GM21529 (cell line): ENCODE data around the gene PIP5K1B.

Source experiments
- ATAC-seq: cut with Tn5 transposase; IDR thresholded peaks from one replicate; pipeline ENCODE4 v1.9.1; 2021; ENCODE audit not compliant: unreplicated experiment

PIP5K1B gene

DNA sequence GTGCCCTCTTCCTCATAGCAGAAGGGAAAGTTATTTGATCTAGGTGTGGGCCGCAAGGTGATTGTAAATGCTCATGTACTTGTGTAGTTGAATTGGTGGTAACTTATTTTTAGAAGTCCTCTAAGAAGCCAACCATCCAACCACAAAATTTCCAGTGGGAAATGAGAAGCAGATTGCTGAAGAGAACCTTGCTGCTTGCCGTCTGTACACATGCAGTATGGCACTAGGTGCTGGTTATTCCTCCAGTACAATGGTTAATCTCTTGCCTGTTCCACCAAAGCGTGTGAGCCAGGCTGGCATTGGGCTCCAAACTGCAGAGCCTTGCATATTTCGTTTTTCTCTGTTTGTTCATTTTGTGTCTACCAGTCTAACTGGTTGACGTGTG, 28.0 kb downstream of the PIP5K1B start:
- no peak for ATAC-seq

DNA sequence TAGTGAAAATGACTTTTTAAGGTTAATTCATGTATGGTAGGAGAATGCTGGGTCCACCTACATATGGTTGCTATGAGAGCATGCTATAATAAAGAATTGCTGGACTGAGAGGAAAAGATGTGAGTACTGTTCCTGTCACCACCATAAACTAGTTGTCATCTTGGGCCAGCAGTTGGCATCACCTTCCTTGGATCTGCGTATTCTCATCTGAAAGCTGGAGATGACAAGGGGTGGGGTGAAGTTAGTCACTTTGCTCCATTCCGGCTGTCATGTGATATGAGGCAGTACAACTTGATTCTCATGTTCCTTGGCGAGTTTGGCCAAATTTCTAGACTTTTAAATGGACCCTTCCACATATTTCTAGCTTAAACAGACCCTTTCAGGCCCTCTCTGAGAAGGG, 33.3 kb downstream of the PIP5K1B start:
- no peak for ATAC-seq

DNA sequence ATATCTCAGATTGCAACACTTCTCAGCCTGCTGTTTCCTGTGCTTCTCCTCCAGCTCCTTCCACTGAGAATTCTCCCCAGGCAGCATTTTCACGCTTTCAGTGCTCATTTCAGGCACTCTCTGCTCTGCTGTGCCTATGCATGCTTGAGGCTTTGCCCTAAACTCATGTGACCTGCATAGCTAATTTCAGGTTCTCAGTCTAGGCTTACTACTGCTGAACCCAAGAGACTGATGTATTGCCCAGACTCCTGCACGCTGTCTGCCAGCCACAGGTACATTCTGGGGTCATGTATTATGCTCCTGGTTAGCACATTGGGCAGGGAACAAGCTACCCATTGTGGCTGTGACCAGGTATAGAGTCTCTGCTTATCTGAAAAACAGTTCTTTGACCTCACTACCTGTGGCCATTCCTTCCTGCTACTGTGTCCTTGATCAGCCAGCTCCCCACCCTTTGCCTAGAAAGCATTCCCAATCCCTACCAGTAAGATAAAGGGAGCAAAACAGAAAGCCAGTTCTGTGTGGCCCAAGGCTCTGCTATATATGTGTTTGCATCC, 34.7 kb downstream of the PIP5K1B start:
- ATAC-seq, result no peak

DNA sequence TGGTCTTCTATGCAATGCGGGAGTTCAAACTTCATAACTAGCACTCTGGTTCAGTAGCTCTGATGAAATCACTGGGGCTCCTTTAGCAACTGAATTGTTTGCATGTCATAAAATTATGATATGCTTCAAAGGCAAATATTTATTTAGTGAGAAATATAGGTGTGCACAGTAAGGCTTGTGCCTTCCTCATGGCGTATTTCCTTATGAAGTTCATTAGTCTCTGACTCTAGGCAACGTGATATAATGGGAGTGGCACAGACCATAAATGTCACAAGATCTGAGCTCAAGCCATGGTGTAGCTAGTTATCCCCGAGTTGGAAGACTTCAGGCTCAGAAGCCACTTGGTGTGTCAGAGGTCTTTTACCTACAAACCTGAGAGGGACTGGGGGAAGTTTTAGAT, 35.5 kb downstream of the PIP5K1B start:
- ATAC-seq, result no peak

DNA sequence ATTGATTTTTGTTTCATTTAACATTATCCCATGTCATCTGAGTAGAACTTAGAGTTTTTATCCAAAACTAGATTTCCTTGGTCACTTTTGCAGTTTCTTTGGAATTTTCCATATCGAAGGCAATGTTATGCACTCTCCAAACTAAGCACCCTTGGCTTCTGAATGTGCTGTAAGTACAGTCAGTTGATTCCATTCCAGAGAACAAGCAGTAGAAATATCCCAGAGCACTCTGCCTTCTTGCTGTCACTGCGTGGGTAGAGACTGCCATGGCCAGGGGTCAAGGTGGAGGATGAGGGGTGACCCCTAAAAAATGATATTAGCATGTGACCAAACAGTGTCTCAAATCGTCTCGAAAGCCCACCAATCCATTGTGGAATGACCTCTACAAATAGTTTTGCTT, 36.2 kb downstream of the PIP5K1B start:
- ATAC-seq, result no peak

DNA sequence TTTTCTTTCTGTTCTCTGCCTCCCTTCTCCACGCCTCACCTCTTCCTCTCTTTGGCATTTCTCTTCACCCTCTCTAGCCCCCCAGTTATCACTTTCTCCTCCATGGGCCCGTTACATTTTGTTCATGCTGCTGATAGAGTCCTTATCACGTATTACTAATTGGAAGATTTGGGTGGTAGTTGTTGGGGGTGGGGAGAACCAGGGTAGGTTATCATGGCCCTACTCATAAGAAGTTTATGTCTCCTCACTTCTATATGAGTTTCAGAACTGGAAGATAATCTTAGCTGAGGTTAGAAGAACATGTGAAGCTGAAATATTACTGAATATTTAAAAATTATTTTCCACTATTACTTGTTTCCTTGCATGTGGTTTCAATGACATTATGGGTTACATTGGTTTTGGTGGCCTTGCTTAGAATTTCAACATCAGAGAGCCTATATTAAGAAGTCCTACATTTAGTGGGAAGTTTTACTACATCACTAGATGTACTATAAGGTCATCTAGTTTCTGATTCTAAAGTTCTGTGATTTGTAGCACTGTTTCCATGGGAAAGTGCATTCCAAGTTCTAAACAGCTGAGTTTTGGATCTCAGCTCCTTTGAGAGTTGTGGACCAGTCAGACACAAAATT, 36.8 kb downstream of the PIP5K1B start:
- no peak for ATAC-seq

DNA sequence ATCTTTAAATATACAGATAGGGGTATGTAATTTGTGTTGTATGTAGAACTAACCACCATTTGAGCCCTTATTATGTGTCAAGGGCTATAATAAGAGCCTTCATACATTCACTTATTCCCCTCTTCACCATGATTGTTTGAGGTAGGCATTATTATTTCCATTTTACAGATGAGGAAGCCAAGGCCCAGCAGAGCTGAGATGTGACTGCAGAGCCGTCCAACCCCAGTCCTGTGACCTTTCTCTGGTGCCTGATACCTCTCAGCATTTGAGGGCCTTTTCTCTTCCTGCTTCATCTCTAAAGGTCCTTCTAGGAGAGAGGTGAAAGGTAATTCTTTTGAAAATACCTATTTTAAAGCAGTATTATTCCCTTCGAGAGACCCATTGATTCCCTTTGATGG, 37.3 kb downstream of the PIP5K1B start:
- no peak for ATAC-seq

DNA sequence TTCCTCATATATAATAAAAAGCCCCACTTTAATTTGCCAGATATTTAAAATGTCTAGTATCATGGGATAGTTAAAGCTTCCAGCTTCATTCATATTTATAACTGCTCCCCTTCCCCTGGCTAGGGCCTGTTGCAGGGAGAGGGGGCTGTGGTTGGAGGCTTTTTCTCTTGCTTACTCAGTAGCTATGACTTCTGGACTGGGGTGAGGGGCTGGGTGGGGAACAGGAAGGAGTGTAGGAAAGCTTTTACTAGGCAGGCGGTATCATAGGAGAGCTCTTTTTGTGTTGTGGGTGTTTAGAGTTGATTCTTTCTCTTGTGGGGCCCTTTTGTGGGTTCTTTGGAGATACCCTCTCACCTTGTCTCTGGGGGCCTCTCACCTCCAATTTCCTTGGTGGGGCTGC, 39.4 kb downstream of the PIP5K1B start:
- no peak for ATAC-seq

DNA sequence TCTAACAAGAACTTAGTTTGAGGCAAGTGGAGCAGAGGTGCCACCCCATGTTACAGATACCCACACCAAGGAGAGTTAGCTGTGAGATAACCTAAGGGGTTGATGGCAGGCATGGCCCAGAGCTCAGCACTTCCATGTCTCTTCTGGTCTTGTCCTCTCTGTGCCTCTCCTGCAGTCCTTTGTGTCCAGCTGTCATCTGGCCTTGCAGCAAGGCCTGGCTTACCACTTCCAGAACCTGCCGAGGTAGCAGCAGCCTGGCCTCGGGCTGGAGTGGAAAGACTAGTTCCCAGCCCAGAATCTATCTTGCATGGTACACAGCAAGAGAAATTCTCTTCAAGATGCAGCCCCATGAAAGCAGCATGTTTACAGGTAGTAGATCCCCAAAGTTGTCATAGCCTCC, 41.5 kb downstream of the PIP5K1B start:
- no peak for ATAC-seq

DNA sequence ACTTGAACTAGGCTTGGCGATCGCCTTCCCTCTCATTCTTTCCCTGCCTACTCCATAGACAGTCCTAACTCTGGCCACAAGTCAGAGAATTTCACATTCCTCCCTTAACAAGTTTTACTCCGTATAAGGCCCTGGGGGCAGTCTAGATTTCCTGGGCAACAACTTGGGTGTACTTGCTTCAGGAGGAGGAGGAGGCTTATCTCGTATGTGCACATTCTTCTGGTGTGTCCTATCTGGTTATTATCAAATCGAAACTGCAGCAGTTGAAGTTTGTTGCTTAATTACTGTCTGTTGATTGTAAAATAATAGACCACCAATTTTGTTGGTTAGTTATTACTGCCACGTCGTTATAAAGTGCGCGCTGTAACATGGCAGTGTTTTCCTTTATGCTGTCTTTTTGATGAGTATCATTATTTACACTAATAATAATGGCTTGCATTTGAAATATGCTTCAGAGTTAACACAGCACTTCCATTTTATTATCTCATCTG, 42.0 kb downstream of the PIP5K1B start:
- no peak for ATAC-seq

DNA sequence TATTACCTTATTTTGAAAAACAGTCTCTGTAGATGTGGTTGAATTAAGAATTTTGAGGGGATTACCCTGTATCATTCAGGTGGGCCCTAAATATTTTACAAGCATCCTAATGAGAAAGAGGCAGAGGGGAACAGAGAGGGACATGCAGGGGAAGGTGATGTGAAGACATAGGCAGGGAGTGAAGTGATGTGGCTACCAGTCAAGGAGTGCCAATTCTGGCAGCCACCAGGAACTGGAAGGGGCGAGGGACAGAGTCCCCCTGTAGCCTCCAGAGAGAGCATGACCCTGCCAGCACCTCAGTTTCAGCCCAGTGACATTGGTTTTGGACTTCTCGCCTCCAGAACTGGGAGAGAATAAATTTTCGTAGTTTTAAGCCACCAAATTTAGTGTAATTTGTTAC, 44.1 kb downstream of the PIP5K1B start:
- no peak for ATAC-seq

DNA sequence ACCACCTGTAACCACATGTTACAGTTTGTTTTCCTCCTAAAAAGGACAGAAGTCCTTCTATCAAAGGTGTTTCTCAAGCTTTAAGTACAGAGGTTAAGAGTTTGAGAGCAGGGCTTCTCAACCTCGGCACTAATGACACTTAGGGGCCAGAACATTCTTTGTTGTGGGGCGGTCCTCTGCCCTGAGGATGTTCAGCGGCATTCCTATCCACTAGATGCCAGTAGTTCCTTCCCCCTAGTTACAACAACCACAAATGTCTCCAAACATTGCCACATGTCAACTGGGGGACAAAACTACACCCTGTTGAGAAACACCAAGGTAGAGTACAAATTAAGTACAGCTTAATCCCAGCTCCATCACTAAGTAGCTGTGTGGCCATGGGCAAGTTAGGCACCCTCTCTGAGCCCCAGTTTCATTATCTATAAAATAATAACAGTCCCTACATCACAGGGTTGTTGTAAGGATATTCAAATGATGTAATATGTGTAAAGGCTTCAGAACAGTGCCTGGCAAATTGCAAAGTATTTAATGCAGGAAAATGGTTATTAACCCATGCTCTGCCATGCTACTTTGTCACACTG, 44.6 kb downstream of the PIP5K1B start:
- ATAC-seq, result no peak

DNA sequence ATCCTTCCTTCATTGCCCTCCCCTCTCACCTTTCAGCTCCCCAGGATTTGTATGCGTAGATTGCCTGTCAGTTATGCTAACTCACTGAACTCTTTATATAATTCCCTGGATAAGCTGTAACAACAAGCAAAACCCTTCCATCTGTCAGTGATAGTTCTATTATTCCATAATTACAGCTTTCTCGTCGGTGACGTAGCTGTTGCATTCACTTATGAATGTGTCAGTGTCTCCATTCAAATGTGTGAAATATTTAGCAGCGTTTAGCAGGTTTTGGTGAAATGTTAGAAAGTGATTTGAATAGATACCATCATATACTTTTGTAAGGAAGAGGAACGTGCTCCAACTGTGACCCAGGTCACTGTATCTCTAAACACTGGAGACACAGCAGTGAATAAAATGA, 45.2 kb downstream of the PIP5K1B start:
- no peak for ATAC-seq

DNA sequence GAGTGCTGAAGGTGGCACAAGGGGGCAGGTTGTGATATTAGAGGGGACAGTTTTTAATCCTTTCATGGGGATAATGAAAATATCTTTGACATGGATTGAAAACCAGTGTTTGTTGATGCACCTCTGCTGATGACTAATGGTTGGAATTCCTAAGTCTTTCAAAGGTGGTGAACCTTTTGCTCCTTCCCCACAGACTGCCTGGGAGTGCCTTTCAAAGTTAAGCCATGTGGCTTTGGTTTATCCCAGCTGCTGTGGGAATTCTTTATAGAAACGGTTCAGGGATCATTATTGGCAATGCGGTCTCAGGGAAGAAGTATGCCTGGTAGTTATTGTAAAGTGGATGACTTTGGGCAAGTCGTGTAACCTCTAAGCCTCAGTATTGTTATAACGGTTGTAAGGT, 45.7 kb downstream of the PIP5K1B start:
- no peak for ATAC-seq

DNA sequence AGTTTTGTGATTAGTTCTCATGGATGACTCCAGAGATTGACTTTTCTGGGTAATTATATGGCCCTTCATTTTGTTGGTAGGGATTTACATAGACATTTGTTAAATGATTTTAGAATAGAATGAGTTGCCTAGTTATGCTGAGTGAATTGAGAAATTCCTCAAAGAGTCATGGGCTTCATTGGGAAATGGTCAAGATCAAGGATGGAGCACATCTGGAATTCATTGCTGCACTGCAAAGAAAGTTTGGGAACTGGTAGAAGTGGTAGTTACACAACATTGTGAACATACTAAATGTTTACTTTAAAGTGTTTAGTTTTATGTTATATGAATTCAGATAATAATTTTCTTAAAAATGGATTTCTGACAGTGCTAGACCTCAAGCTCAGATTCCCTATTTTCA, 46.5 kb downstream of the PIP5K1B start:
- ATAC-seq, result no peak

DNA sequence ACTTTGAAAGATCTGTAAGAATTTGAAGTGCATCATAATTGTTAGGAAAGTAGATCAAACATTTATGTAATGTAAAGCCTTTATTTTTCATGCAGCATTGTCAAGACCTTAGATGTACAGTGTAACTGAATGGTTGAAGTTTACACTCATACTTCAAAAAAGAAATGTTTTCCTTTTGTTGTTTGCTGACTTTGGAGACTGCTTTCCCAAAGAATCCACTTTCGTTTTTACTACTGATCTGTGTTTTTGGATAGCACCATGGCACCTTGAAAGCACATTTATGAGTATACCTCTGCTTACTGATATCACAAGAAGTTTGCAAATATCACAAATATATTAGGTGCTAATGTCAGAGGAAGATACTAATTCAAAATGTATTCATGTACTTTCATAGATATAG, 50.0 kb downstream of the PIP5K1B start:
- ATAC-seq, result no peak

DNA sequence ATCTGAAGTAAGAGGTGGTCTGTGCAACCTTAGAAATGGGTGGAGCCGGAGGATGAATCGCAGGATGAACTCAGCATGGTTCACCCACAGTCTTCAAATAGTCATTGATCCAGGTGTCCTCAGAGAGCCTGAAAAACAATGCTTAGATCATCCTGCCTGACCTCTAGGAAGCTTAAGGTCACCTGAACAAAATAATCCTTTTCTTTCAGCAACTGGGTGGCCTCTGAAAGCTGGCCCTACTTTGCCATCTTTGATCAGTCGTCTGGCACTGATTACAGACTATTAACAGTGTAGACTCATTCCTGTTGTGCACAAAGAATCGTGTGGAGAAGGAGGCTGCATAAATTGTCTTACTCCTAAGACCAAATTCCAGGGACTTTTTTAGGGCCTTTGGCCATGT, 50.7 kb downstream of the PIP5K1B start:
- ATAC-seq, result no peak

DNA sequence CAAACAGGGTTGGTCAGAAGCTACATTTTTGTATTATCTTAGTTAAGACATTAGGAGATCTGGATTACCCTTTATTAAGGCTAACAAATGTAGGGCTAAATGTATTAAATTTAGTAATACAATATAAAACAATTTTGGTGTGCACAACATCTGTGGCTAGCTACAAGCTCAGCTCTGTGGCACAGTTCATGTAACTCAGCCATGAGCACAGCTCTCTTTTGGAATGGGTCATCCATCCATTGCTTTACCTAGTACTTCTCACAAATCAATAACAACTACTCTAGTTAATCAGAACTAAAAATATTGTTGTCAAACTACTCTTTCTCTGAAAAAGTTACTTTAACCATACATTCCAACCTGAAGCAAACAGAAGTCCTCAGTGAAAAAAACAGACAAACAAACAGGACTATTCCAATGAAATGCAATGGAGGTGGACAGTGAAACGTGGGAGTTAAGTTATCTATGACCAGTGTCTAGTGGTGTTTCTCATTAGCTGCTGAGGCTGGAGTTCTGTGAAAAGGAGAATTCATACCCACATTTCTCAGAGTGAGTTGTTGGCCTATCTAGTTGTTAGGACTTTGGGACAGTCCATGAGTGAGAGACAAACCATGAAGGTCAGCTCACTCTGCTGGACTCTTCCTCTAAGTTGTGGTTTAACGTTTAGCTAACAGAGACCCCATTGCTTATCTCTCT, 55.1 kb downstream of the PIP5K1B start:
- no peak for ATAC-seq

DNA sequence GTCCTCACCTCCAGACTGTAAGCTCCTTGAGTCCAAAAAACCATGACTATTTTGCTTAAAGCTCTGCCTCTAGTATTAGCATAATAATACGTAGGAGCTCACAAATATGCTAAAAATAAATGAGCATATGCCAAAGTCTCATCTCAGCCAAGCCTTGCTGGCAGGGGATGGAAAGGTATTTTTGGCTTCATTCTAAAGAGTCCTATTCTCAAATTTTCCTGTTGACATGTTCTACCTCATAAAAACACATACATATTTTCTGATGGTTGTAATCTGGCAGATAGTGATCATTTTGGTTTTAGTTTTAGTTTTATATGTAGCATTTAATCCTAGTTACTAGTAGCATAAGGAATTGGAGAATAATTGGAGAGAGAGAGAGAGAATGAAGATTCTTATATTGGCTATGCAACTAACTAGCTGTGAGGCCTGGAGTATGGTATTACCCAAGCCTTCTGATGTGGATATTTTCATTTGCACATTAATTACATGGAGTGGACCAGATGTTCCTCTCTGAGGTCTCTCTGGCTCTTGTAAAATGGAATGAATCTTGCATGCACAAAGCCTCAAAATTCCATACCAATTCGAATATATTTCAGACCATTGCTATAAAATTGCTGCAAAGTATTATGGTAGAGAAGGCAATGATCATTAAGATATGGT, 55.8 kb downstream of the PIP5K1B start:
- no peak for ATAC-seq

DNA sequence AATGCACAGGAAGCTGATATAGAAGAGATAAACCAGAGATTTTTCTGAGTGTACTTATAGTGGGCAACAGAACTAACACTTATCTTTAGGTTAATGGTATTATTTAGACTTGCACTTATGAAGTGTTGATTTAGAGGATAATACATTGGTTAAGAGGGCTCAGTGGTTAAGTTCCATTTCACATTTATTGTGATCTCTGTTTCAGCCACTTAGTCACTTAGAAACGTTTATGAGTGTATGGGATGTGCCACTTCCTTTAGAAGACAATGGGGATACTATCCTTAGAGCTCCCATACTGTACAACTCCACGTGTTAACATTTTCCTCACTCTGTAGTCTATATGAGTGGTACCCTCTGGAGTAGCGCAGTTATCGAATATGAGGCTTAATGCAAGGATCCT, 57.5 kb downstream of the PIP5K1B start:
- ATAC-seq, result no peak

DNA sequence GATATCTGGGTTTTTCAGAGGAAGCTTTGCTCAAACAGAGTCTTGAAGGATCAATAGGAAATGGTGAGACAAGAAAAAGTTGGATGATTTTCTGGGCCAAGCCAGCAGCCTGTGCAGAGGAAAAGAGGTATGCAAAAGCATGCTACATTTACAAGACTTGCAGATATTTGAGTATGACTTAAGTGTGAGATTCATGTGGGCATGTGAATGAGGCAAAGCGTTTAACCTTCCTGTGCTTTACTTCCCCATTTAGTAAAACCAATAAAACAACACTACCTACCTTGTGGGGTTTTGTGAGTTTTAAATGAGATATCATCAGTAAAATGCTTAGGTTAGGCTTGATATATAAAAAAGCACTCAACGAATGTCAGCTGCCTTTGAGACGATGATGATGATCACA, 58.1 kb downstream of the PIP5K1B start:
- no peak for ATAC-seq

DNA sequence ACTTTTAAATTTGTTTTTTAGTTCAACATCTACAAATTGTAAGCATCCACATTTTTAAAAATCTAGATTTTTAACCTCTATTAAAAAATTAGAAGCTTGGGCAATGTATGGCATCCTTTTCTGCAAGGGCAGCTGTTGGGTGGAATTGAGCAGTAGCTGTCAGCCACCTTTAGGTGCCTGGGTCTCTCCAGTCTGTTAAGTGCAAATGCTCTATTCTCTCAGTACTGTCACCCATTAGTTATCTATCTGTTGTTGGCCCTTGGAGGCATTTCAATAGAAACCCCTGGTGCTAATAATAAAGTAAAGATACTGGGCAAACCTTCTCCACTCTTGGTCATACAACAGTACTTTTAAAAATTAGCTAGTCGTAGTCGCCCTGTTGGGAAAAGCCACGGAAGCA, 63.6 kb downstream of the PIP5K1B start:
- no peak for ATAC-seq
